OCI-LY7 (cell line): ENCODE data around the gene EML3. TPM values are rescaled to one million over a fixed set of nuclear protein-coding genes. Genes with fewer than 3 reads are reported as not detected.

Experiments used
- Bru-seq: library from RNA; stranded (reverse); fragments of 400-500 nt; gene quantifications from one replicate; lab custom pipeline; 2021; lab: Mats Ljungman, UMichigan
- BruChase-seq, 2 experiments: library from RNA; stranded (reverse); fragments of 400-500 nt; gene quantifications; one replicate each; lab custom pipeline; 2021; lab: Mats Ljungman, UMichigan
- BruUV-seq: library from RNA; stranded (reverse); fragments of 400-500 nt; replicated peaks from 2 replicates; lab custom pipeline; 2021; lab: Mats Ljungman, UMichigan
- CTCF ChIA-PET: fragments of 300-600 bp; sonication (Branson Sonifier 250); formaldehyde crosslinking; loops from one replicate; lab custom pipeline; 2022; ENCODE audit warnings: antibody characterized with exemption; ENCODE audit not compliant: unreplicated experiment; lab: Charles Lee
- POLR2A ChIA-PET: fragments of 300-600 bp; sonication (Branson Sonifier 250); formaldehyde crosslinking; loops from one replicate; lab custom pipeline; 2022; ENCODE audit warnings: antibody characterized with exemption; lab: Charles Lee
- DNase-seq: peaks from one replicate; pipeline ENCODE4 v3.0.0-alpha.2; 2015; ENCODE audit warnings: low spot score
- H2AFZ ChIP-seq: fragments of 200-600 bp; sonication (generic), shearing (Covaris generic); 2 replicates; pipeline ENCODE4 v1.6.1; 2014; ENCODE audit warnings: mild to moderate bottlenecking, antibody characterized with exemption, low read length, moderate library complexity
- H3K27ac ChIP-seq: fragments of 200-600 bp; sonication (generic); 2 replicates; pipeline ENCODE4 v1.5.1; 2014; ENCODE audit warnings: mixed run types, low read depth, mild to moderate bottlenecking, moderate library complexity, low read length, inconsistent platforms; ENCODE audit not compliant: poor library complexity, severe bottlenecking
- H3K36me3 ChIP-seq: fragments of 200-600 bp; sonication (generic); 2 replicates; pipeline ENCODE4 v1.6.1; 2014; ENCODE audit warnings: mild to moderate bottlenecking, antibody characterized with exemption, low read length, moderate library complexity, mixed read lengths; ENCODE audit not compliant: insufficient read depth
- H3K4me1 ChIP-seq: fragments of 200-600 bp; sonication (generic); 2 replicates; pipeline ENCODE4 v1.5.1; 2014; ENCODE audit warnings: mild to moderate bottlenecking, low read length; ENCODE audit not compliant: insufficient read depth, poor library complexity, severe bottlenecking
- H3K4me2 ChIP-seq: fragments of 200-600 bp; sonication (generic); 2 replicates; pipeline ENCODE4 v1.6.1; 2014; ENCODE audit warnings: mild to moderate bottlenecking, low read length
- H3K4me3 ChIP-seq: fragments of 200-600 bp; sonication (generic); 2 replicates; pipeline ENCODE4 v1.5.1; 2014; ENCODE audit warnings: mild to moderate bottlenecking, low read depth, low read length; ENCODE audit not compliant: poor library complexity, severe bottlenecking
- H3K79me2 ChIP-seq: fragments of 200-600 bp; sonication (generic); 2 replicates; pipeline ENCODE4 v1.6.1; 2016; ENCODE audit warnings: low read depth, mild to moderate bottlenecking, low read length, moderate library complexity, mixed read lengths; ENCODE audit not compliant: insufficient read depth
- H3K9me2 ChIP-seq: fragments of 200-600 bp; sonication (generic); 2 replicates; pipeline ENCODE4 v1.6.1; 2016; ENCODE audit warnings: mild to moderate bottlenecking, low read length, mixed read lengths; ENCODE audit not compliant: insufficient read depth
- H3K9me3 ChIP-seq: fragments of 200-600 bp; sonication (generic); 2 replicates; pipeline ENCODE4 v1.6.1; 2014; ENCODE audit warnings: mild to moderate bottlenecking, mixed run types, low read length, mixed read lengths
- H4K20me1 ChIP-seq: fragments of 200-600 bp; sonication (generic); 2 replicates; pipeline ENCODE4 v1.6.1; 2014; ENCODE audit warnings: mild to moderate bottlenecking, antibody characterized with exemption, low read length, moderate library complexity, mixed read lengths; ENCODE audit not compliant: insufficient read depth
- CTCF ChIP-seq: fragments of 200-600 bp; sonication (generic); conservative IDR thresholded peaks from 2 replicates; pipeline ENCODE4 v1.5.1; 2014; ENCODE audit warnings: mild to moderate bottlenecking, antibody characterized with exemption, low read length, moderate library complexity, mixed read lengths
- EZH2phosphoT487 ChIP-seq: fragments of 200-600 bp; sonication (generic); IDR thresholded peaks from 2 replicates; pipeline ENCODE4 v1.6.1; 2018; ENCODE audit warnings: low read depth, borderline replicate concordance, mild to moderate bottlenecking, mixed run types, antibody characterized with exemption, low read length, moderate library complexity, mixed read lengths
- intact Hi-C: fragments of 100-400 bp; cut with micrococcal nuclease; formaldehyde crosslinking; loops from one replicate; pipeline ENCODE4 v1.10.0; 2022; ENCODE audit not compliant: unreplicated experiment
- long read RNA-seq: library from polyadenylated mRNA; stranded (forward); transcript quantifications from one replicate; pipeline ENCODE4 v2.0.0, GENCODE V29; 2022
- total RNA-seq, 2 experiments: library from RNA; depleted of rRNA in 1 of 2; stranded (reverse); fragments of >200 nt in 1 of 2; shearing (Covaris generic) in 1 of 2; gene quantifications; 2 replicates each; pipeline ENCODE4 v1.2.3, GENCODE V29; 2014 to 2022

EML3 gene
- total RNA-seq (2014; rRNA removed; shearing (Covaris generic)) (41.2 and 52.8 TPM in 2 replicates), total RNA-seq (2022) (81.6 and 92.6 TPM in 2 replicates), Bru-seq, nascent RNA (percentile 59 among the genes with signal in this experiment), BruChase-seq, experiment 1, labeled RNA remaining after a 6-hour chase (percentile 84 among the genes with signal in this experiment), BruChase-seq, experiment 2, labeled RNA remaining after a 2-hour chase (percentile 78 among the genes with signal in this experiment)
- long read RNA-seq, transcript EML3-201 (22 exons, 3,017 nt) = minor isoform, 10 of 72 reads
- long read RNA-seq, transcript EML3-202 (22 exons, 3,256 nt) = major isoform, 16 of 72 reads
- long read RNA-seq, partial matches to known transcripts = 19 of 72 reads
- long read RNA-seq, other reads (novel, unspliced or antisense) = 27 of 72 reads

GRCh38 chr11:62612366-62613290 is at the start of gene EML3, which contains the start of gene ROM1:
Gene EML3, minus strand, starts transcription at chr11:62612775. Its CDS starts 318 bp downstream, at chr11:62612457.
Gene ROM1, plus strand, starts transcription at chr11:62613257. Its CDS starts 25 bp downstream, at chr11:62613282.
- Histone ChIP-seq H3K27ac (peak within 1 kb of the TSS; percentile 61), H3K4me3 (peak within 1 kb of the TSS; percentile 71)

GRCh38 chr11:62656796-62657429 is 44.3 kb upstream of the EML3 start:
- TF ChIP-seq EZH2phosphoT487 = no peak
- no peak for TF ChIP-seq CTCF
- no peak for DNase-seq
- H3K4me1 ChIP-seq = peaks cover 12% of the 10 kb centered on the region
- no peak overlapping the region for H3K27ac ChIP-seq
- no peak overlapping the region for H3K4me3 ChIP-seq
- H2AFZ ChIP-seq = no peak overlapping the region
- H3K4me2 ChIP-seq = no peak overlapping the region
- H4K20me1 ChIP-seq = no peaks in the 10 kb centered on the region
- CTCF ChIA-PET = no interaction called here
- intact Hi-C loops = no loop called here
- no peaks in the 10 kb centered on the region for H3K9me3 ChIP-seq
- H3K79me2 ChIP-seq = peaks cover 17% of the 10 kb centered on the region
- POLR2A ChIA-PET = interaction anchor here (0.9 to 10.5 kb wide), 3 partner anchors 10 to 173 kb away, joined by 3 to 159 read pairs (median 3); partner anchors contain the start of genes C11orf98, CSKMT and ZBTB3
- no peaks in the 10 kb centered on the region for H3K9me2 ChIP-seq
- H3K36me3 ChIP-seq = peaks cover 17% of the 10 kb centered on the region
- no TSS peak for BruUV-seq

More at GRCh38 chr11:62612366-62613290, at the start of gene EML3, which contains the start of gene ROM1:
- Histone ChIP-seq H3K4me1 (peaks cover 27% of the 10 kb centered on the region), H2AFZ (peak within 1 kb of the TSS; percentile 12; the same call in 1 of the 2 replicates), H3K79me2 (peaks cover 5% of the 10 kb centered on the region; the same call in 1 of the 2 replicates), H3K36me3 (peaks cover 22% of the 10 kb centered on the region; the same call in 1 of the 2 replicates), H4K20me1 (no peaks in the 10 kb centered on the region), H3K4me2 (peak within 1 kb of the TSS; percentile 86), H3K9me2 (no peaks in the 10 kb centered on the region), H3K9me3 (no peaks in the 10 kb centered on the region)
- POLR2A ChIA-PET = interaction anchor here (0.6 to 1.2 kb wide), 5 partner anchors 11 to 187 kb away, joined by 3 to 9 read pairs (median 3); partner anchors contain the start of gene MTA2
- CTCF ChIA-PET = interaction anchor here (1.1 kb wide), 1 partner anchor 21 kb away, joined by 3 read pairs; no protein-coding TSS in a partner anchor
- no peak for TF ChIP-seq EZH2phosphoT487
- peak; percentile 94 for TF ChIP-seq CTCF
- no TSS peak for BruUV-seq
- DNase-seq = peak; percentile 92
- intact Hi-C loops = loop anchor here (2.0 kb wide), 1 partner anchor 52 kb away; the partner anchor contains the start of genes C11orf98 and CSKMT
